Measurements from ENCODE around the gene TAS2R14.

The TAS2R14 gene, protein sequence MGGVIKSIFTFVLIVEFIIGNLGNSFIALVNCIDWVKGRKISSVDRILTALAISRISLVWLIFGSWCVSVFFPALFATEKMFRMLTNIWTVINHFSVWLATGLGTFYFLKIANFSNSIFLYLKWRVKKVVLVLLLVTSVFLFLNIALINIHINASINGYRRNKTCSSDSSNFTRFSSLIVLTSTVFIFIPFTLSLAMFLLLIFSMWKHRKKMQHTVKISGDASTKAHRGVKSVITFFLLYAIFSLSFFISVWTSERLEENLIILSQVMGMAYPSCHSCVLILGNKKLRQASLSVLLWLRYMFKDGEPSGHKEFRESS

DNA sequence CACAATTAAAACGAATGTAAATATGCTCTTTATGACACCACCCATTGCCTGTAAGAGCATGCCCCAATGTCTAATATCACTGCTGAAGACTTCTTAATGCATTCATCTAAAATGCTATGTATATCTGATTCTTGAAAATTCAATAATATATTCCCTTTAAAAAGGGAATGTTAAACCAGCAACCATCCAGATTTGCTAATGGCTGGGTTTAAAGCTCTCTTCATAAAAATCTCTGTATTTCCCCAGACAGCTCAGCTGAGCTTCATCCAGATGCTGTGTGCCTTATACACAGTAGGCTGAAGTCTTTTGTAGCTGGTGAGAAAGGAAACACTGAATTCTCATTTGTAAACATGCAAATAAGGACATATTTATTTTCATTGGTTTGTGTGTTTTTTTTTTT, at the start of gene TAS2R14:
TSS of gene TAS2R14 (minus strand) at position 101 of the 400 bp plus-strand sequence. CDS start at position 45, 56 bp downstream.
- DNase-seq (ENCODE audit: low spot score), result no peak

DNA sequence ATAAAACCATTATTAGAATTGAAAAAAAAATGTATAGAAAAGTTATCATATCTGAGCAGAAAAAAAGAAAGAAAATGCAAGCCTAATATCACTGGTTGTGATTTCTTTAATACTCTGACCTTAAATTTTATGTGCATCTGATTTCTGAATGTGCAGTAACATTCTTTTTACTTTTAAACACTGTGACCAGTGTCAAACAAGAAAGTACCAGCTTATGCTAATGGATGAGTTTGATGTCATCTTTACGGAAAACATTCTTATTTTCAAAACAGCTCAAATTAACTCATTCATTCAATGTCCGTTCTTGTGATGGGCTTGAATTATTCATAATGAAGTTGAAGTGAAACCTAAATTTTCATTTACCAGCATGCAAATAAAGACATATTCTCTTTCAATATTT, 47.7 kb upstream of the TAS2R14 start, which contains the start of gene TAS2R50:
TSS of gene TAS2R50 (minus strand) at position 101 of the 400 bp plus-strand sequence. CDS start at position 49, 52 bp downstream.
- DNase-seq (ENCODE audit: low spot score), result no peak

DNA sequence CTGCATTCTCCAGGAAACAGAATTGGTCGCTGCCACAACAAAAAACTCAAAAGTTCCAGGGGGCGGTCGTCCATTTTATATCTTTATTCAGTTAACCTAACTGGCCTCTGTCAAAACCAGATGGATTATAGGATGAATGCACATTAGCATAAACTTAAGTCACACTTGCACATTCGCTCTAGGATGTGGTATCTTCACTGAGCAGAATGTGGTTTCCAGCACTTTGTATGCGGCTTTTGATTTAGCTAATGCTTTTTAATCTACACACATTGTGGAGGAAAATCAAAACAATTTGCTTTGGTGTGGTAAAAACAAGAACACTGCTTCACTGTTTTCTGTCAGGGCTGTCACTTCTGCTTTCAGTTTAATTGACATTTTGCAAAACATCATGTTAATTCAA, 43.2 kb upstream of the TAS2R14 start:
- DNase-seq (ENCODE audit: low spot score), result no peak

DNA sequence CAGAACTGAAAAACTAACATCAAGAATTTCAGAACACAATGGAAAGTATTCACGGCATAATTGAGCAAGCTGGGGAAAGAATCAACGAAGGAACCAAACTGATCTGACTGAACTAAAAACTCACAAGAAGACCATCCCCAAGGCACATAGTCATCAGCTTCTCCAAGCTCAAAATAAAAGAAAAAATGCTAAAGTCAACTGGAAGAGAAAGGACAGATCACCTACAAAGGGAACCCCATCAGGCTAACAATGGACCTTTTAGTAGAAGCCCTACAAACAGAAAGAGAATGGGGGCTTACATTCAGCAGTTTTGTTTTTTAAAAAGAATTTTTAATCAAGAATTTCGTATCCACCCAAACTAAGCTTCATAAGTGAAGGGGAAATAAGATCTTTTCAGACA, 35.9 kb upstream of the TAS2R14 start:
- DNase-seq (ENCODE audit: low spot score), result no peak

DNA sequence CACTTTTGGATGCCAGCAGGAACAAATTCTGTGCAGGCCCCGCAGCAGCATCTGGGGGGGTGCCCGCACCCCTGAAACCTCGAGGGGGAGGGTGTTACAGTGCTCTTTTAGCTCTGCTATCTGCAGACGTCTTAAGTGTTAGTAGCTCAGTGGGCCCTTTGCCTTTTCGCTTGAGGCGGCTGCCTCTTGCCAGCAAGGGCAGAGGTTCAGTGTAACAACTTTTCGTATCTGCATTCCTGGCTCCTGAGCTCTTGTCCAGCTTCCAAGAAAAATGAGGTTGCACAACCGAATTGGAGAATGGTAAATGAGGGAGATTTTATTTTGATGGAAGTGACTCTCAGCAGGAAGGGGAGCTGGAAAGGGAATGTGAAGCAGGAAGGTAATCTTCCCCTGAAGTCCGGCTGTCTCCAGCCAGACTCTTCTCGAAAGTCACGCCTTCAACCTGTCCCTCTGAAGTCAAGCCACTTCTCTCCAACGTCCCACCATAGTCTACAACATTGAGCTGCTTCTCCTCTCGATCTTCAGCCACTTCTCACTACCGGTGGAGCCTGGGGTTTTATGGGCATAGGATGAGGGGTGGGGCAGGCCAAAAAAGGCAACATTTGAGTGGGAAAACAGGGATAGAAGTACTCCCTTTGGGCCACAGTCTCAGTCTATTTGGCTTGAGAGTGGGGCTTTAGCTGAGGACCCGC, 29.8 kb upstream of the TAS2R14 start:
- no peak for DNase-seq (ENCODE audit: low spot score)

DNA sequence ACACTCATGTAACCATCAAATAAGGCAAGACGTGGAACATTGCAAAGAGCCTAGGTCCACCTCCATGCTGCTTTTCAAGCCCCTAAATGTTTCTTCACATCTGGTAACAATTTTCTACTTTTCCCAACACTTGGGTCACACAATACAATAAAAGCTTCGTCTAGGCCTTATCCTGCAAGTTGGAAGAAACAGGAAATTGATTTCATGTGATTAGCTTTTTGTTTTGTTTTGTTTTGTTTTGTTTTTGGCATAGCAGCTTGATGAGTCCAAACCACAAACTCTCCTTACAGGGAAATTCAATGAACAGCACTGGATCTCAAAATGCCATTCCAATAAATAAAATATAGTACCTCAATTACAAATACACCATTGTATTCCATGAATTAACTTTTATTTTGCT, 28.3 kb upstream of the TAS2R14 start:
- no peak for DNase-seq (ENCODE audit: low spot score)

DNA sequence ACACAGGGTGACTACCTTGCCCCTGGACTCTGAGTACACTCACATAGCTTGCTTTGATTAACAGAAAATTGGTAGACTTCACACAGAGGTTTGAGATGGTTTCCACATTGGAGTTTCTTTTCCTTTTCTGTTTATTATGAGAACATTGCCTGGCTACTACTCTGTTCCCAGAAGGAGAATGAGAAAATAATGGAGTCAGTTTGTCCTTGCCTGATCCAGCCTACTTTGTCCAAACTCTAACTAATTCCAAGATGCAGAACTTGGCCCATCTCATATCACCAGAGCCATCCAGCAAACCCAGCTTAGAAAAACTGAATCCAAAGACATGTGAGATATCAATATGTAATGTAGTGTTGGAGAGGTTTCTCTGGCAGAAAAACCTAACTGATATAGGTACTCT, 27.3 kb upstream of the TAS2R14 start:
- no peak for DNase-seq (ENCODE audit: low spot score)

DNA sequence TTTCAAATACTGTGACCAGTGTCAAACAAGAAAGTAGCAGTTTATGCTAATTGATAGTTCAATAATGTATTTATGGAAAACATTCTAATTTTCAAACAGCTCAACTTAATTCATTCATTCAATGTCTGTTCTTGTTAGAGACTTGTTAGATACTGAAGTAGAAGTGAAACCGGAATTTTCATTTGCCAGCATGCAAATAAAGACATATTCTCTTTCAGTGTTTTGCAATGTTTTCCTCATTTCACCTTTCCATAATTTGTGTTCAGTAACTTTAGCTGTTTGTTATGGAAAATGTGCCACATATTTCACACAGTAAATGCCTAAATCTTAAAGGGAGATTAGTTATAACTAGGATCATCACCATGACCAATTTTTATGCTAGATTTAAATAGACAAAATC, 26.4 kb upstream of the TAS2R14 start:
- no peak for DNase-seq (ENCODE audit: low spot score)

DNA sequence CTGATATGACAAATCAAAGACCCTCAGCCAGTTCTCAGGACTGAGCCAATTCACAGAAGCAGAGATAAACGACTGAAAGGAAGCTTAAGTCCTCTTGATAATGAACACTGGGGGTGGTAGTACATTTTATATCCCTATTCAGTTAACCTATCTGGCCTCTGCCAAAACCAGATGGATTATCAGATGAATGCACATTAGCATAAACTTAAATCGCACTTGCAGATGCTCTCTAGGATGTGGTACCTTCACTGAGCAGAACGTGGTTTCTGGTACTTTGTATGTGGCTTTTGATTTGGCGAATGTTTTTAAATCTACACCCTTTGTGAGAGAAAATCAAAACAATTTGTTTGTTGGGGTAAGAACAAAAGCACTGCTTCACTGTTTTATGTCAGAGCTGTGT, 21.1 kb upstream of the TAS2R14 start:
- no peak for DNase-seq (ENCODE audit: low spot score)

DNA sequence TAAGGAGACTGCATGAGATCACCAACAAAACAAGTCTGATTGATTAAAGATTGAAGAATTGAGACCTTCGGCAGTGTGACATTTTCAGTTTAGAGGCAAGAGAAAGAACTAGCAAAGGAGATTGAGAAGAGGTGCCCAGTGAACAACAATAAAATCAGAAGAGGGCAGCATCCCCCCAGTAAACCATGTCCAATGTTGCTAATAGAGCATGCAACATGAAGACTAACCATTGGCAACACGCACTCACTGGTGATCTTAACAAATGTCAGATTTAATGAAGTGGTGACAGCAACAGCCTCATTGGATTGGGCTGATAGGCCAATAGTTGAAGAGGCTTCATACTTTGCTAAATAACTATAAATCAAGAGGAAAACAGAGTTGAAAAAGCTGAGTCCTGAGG, 20.7 kb upstream of the TAS2R14 start:
- DNase-seq (ENCODE audit: low spot score), result peak; percentile 19

DNA sequence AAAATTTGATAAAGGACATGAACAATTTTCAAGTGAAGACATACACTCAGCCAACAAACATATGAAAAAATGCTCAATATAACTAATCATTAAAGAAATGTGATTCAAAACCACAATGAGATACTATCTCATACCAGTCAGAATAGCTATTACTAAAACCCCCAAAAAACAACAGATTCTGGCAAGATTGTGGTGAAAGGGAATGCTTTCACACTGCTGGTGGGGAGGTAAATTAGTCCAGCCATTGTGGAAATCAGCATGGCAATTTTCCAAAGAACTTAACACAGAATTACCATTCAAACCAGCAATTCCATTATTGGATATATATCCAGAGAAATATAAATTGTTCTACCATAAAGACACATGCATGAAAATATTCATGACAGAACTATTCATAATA, 18.7 kb upstream of the TAS2R14 start:
- DNase-seq (ENCODE audit: low spot score), result no peak

DNA sequence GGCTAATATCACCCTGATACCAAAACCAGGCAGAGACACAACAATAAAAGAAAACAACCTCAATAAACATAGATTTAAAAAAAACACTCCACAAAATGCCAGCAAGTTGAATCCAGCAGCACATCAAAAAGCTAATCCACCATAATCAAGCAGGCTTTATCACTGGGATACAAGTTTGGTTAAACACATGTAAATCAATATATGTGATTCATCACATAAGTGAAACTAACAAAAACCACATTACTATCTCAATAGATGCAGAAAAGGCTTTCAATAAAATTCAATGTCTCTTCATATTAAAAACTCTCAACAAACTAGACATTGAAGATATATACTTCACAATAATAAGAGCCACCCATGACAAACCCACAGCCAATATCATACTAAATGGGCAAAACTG, 17.0 kb upstream of the TAS2R14 start:
- no peak for DNase-seq (ENCODE audit: low spot score)

DNA sequence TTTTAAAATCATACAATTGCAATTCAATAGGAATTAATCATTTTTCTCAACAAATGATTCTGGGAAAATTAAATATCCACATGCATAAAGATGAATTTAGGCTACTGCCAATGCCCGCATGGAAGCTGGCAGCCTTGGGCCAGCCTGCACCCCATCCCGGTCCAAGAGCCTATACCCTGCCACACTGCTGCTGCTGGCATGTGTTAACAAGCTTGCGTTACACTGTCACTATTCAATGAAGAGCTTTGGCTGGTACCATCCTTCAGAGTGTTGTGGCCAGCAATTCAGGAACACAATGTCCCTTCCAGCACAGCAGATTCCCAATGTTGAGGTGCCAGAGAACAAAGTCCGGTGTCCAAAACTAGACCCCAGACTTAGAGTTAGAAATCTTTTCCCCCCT, 13.6 kb upstream of the TAS2R14 start:
- no peak for DNase-seq (ENCODE audit: low spot score)

DNA sequence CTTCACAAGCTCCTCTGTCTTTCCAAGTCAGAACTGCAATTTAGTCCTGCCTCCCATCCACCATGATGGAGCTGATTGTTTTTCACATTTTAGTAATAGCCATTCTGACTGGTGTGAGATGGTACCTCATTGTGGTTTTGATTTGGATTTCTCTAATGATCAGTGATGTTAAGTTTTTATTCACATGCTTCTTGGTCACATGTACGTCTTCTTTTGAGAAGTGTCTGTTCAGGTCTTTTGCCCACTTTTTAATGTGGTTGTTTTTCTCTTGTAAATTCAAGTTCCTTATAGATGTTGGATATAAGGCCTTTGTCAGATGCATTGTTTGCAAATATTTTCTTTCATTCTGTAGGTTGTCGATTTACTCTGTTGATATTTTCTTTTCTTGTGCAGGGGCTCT, 4.1 kb upstream of the TAS2R14 start:
- no peak for DNase-seq (ENCODE audit: low spot score)

DNA sequence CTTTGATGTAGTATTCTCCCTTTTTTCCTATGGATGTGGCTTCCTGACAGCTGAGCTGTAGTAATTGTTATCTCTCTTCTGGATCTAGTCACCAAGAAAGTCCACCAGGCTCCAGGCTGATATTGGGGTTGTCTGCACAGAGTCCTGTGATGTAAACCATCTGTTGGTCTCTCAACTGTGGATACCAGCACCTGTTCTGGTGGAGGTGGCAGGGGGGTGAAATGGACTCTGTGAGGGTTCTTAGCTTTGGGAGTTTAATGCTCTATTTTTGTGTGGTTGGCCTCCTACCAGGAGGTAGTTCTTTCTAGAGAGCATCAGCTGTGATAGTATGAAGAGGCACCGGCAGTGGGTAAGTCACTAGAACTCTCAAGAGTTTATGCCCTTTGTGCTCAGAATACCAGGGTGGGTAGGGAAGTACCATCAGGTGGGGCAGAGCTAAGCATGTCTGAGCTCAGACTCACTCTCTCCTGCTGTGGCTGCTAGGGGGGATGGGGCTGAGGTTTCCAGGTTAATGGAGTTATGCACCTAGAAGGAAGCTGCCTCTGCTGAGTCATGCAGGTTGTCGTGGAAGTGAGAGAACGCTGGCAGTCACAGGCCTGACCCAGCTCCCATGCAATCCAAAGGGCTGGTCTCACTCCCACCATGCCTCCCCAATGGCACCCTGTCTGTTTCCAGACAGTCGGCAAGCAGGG, 3.0 kb upstream of the TAS2R14 start:
- DNase-seq (ENCODE audit: low spot score), result no peak

DNA sequence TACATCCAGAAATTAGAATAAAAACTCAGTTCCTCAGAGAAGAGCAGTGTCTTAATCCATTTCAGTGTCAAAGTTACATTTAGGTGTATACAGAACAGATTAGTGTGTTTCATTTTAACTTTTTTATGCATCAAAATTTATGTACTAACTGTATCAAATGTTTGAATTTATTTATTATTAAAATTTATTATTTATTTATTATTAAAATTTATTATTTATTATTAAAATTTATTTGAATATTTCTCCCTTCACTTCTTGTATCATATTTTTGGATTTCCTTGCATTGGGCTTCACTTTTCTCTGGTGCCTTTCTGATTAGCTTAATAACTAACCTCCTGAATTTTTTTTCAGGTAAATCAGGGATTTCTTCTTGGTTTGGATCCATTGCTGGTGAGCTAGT, 2.3 kb upstream of the TAS2R14 start:
- no peak for DNase-seq (ENCODE audit: low spot score)

DNA sequence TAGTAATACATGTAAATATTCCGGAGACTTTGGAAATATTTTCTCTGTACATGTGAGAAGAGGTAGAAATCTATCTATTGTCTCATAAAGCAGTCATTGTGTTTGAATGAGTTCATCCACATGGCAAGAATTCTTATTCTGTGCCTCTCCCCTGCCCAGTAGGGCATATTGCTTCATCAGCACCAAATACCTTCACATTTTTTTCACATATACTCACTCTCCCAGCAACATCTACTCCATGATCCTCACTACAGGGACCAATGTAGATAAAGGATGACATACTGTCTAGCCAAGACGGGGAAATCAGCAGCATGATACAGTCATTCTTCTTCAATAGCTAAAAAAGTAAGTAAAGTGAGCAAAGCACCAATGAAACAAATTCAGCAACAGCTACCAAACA, 1.3 kb upstream of the TAS2R14 start:
- peak; percentile 5 for DNase-seq (ENCODE audit: low spot score)

DNA sequence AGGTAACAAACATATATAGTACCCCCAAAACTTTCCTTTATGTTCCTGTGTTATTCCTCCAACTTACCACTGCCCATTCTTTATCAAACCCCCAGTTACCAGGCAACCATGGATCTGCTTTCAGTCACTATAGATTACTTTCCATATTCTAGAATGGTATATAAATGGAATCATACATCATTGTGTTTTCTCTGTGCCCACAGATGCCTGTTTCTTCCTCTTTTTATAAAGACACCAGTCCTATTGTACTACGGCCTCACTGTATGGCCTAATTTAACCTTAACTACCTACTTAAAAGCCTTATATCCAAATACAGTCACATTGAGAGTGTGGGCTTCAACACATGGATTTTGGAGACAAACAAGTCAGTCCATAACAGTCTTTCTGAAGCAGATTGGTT, 2.6 kb downstream of the TAS2R14 start:
- no peak for DNase-seq (ENCODE audit: low spot score)

DNA sequence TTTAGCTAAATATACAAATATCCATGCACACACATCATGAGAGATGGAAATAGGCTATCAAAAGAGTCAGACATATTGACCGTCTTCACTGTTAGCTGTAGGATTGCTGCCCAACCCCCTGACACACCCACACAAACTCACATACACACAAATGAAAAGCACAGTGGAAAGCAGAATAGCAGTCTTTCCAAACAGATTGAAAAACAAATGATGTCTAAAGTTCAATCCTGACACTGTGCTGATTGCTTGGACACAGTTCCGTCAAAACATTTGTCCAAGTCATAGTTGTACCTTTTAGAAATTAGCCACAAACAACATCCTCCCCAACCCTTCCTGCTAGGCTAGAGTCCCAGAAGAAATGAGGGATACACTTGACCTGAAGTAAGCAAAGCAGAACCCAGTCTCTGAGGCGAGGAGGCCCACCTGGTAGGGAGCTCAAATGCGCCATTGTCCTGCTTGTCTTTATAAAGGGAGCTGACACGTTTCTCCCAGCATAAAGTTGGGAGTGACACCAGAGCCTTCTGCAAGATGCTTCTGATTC, 10.2 kb downstream of the TAS2R14 start, which contains the start of gene PRH2:
TSS of gene PRH2 (plus strand) at position 491 of the 541 bp plus-strand sequence. CDS start at position 529, 38 bp downstream.
- no peak for DNase-seq (ENCODE audit: low spot score)

DNA sequence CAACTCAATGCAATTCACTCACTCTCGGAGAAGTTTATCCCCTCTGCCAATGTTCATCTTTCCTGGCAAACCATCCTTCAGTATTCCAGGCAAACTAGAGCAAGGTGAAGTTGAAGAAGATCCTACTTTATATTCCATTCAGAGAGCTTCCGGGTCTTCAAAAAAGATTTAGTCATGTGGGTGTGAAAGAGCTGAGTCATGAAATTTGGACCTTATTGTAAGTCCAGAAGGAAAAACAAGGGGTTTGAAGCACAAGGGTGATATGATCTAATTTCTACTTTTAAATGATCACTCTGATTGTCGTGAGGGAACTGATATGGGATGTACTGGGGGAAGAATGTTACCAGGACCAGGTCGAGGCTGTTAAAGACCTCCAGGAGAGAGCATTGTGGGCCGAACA, 12.8 kb downstream of the TAS2R14 start:
- DNase-seq (ENCODE audit: low spot score), result no peak

DNA sequence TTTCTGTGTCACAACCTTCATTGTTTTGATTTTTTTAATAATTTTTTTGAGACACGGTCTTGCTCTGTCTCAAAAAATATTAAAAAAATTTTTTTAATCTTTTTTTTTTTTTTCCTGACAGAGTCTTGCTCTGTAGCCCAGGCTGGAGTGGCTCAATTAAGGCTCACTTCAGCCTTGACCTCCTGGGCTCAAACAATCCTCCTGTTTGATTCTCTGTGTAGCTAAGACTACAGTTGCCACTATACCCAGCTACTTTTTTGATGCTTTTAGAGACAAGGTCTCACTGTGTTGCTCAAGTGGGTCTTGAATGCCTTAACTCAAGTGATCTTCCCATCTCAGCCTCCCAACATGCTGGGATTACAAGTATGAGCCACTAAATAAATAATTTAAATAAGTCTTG, 19.3 kb downstream of the TAS2R14 start:
- DNase-seq (ENCODE audit: low spot score), result no peak

DNA sequence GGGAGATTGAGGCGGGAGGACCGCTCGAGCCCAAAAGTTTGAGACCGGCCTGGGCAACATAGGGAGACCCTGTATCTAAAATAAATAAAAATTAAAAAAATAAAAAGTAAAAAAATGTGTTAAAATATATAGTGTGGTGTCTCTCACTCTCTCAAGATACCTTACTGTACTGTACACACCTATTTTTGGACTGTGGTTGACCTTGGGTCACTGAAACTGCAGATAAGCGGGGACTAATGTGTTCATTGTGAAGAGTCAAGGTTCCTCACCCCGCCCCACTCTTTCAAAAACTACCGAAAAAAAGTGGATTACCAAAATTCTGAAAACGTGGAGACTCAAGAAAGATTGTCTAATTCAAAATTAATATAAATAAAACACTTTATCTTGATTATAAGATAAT, 28.7 kb downstream of the TAS2R14 start:
- DNase-seq (ENCODE audit: low spot score), result no peak

DNA sequence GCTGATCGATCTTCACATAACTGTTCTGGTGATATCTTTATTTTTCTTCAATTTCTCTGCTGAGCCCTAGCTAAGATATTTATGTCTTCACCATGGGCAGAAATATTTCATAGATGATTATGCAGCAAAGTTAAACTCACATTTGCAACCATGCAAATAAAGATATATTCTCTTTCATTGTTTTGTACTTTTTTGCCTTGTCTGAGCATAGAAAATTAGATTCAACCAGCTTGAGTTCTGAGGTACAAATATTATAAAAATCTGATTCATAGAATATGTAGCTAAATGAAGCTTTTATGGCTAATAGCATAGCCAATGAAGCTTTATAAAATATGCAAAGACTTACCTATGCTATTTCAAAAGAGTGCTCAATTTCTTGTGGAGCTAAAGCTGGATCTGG, 29.6 kb downstream of the TAS2R14 start, which contains the start of gene TAS2R13:
TSS of gene TAS2R13 (minus strand) at position 101 of the 400 bp plus-strand sequence. CDS start 264 bp downstream, outside the sequence.
- DNase-seq (ENCODE audit: low spot score), result no peak

Measured in RKO (cell line).